DMS153 (cell line): Measurements from ENCODE around the gene CENPP.

Experiments
- DNase-seq: peaks from one replicate; lab custom pipeline; 2025; lab: John Stamatoyannopoulos, UW

CENPP gene

DNA sequence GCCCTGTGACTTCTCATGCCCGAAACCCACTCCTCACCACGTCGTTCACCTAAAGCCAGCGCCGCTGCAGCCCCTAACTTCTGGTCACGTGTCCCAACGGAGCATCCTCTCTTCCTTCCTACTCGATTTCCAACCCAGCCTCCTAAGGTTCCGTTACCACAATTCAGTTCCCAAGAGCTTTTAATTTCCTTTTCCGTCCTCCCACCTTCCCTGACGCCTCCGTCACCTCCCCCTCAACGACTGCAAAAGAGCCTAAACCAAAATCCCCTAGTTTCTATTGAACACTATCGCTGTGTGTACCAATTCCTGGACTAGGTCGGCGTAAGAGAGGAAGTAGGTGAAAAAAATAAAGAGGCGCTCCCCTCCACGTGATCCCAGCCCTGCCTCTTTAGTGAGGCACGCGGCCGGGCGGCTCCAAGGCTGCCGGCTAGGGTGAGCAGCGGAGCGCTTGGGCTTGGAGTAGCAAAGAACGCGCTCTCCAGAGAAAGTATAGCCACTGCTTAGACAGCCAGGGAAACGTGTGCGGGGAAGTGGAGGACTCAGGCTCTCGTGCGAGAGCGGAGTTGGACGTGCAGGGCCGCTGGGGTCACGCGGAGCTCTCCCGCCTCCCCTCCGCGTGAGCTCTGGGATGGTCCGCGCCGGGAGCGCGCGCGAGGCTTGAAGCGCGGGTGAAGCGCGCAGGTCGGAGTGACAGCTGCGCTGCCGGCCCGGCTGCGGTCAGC, at the start of gene CENPP, which contains the start of gene NOL8:
CENPP (plus strand) TSS at position 685 of the 722 bp plus-strand sequence.
NOL8 (minus strand) TSS at position 82 of the 722 bp plus-strand sequence. CDS start 1,189 bp downstream, outside the sequence.
- DNase-seq, result peak; percentile 61

DNA sequence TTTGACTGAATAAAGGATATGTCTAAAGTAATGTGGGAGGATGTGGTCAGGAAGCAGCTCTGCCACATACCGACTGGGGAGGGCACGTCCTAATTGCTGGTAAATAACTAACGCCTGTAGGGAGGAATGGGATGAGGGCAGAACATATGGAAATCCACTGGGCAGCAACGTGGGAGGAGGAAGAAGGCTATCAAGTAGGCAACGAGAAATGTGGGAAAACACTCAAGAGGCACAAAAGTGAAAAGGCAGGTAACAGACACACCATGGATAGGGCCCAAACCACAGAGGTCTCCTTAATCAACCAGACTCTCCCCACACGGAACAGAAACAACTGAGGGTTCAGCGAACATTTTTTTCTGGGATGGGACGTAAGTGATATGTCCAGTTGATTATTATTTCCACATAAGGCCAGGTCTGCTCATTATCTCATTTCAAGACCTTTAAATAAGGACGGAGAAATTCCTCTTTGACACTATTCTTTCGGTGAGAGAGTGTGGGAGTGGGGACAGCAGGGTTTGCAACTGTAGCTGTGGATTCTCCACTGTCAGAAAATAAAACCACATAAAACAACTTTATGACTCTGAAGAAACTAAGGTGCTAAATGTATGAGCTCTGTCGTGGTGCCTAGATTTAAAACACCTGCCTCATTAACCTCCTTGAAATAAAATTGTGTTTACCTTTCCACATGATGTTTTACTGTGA, 49.3 kb upstream of the CENPP start:
- DNase-seq, result no peak

DNA sequence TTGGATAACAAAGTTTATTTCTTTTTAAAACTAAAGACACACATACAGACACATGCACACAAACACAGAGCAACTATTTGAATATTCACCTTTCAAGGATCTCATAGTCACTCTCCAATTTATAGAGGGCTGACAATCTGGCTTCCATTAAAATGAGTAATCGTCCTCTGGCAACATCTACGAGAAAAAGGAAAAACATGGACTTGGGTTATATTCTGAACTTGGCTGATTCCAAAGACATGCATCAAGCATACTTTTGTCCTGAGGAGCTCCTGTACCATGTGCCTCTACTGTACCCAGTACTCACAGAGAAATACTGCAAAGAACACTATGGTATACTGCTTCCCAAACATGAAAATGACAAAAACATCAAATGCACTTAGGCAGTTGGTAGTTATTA, 47.6 kb upstream of the CENPP start:
- no peak for DNase-seq

DNA sequence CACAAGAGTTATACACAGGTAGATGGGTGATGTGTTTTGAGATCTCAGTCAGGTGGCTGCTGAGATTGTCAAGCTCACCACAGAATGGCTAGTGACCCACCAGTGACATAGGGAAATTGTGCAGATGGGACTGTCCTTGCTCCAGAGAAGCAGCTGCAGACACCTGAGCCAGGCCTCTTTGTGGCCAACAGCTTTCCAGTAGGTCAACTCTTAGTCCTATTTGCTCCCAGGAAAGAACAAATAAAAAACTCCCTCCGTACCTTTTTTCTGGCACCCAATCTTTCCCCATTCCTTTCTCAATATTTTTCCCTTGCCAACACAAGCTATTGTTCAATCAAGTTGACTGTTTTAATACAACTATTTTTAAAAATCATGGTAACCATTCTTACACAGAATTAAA, 46.5 kb upstream of the CENPP start:
- DNase-seq, result no peak

DNA sequence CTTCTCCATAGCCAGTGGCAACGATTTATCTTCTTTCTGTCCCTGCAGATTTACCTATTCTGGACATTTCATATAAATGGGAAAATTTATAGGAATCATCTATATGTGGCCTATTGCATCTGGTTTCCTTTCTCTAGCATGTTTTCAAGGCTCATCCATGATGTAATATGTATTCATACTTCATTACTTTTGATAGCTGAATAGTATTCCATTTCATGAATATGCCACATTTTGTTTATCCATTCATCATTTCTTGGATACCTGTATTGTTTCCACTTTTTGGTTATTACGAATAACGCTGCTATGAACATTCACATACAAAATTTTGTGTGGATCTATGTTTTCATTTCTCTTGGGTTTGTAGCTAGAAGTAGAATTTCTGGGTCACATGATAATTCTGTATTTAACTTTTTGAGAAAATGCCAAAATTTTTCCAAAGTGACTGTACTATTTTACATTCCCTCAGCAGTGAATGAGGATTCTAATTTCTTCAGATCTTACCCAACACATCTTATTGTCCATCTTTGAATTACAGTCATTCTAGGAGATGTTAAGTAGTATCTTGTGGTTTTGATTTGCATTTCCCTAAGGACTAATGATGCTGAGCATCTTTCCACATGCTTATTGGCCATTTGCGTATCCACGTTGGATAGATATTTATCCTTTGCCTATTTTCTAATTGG, 35.9 kb upstream of the CENPP start:
- DNase-seq, result no peak

DNA sequence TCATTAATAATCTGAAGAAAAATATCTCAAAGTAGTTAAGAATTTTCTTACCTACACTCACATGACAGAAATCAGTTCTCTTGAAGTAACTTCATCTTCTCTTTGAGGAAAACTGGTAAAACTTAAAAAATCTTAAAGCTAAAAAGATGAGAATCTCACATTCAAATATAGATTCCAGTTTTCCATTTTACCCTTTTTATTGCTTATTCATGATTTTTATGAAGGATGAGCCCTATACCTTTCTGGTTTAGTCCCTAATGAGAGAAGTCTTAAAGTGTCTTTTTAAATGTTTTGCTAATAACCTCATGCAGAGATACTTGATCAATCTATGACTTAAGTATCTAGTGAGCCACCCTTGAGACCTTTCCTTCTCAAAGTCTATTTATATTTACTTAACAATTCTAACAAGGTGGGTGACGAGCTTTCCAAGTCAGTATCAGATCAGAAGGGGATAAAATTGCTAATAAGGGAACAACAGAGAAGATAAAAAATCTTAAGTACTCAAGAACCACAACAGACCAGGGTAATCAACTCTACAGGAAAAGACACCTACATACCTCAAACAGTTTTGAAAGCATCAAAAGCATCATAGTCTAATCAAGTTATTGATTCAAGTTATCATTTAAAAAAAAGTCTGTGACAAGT, 34.8 kb upstream of the CENPP start:
- DNase-seq, result no peak

DNA sequence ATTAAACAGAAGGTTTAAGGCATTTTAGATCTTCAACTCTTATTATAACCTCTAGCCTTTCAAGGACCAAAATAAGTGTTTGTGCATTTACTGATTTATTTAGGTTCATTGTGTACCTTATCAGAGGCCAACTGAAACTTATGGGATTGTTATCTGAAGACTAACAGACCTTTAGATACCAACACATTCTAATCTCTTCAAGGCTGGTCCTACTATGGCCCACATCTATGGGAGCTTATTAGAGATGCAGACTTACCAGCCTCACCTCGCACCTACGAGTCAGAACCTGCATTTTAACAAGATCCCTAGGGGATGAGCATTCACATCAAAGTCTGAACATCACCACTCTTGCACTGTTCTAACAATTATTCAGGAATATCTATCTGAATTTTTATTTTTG, 34.2 kb upstream of the CENPP start:
- DNase-seq, result no peak

DNA sequence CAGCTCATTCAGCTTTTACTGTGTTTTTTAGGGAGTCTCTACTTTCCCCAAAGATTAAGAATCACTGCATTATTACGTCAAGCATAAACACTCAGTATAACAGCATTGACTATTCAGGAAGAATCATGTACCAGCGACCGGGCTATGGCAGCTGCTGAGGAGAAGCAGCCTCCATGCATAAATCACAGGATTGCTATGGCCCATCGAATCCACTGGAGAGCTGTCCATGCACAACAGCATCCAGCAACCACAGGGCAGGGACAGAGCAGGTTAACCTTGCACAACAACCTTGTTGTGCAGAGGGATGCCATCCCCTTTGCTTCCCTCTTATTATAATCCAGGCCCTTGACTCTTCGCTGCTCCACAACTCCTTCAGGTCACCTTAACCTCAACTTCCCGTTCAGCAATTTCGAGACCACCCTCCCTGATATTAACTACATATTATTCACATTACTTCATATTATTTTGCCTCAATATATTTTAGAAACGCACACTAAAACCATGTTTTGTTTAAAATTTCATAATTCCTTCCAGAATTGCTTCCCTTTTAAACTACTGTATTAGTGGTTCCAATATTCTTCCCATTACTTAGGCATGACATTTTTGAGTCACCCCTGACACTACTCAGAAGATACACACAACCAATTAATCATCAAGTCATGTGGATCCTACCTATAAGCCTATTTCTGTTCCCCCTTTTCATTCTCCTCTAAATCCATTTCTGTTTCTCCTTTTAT, 33.2 kb upstream of the CENPP start:
- DNase-seq, result no peak

DNA sequence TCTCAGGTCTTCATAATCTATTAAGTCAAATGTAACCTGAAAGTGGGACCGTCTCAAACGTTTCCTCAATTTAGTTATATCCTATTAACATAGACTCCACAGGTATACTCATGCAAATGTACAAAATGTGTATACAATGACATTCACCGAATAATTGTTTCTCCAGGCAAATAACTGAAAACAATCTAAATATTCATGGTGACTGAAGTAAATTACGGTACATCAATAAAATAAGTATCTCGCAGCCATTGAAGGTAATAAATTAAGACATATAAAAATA, 32.7 kb upstream of the CENPP start:
- no peak for DNase-seq

DNA sequence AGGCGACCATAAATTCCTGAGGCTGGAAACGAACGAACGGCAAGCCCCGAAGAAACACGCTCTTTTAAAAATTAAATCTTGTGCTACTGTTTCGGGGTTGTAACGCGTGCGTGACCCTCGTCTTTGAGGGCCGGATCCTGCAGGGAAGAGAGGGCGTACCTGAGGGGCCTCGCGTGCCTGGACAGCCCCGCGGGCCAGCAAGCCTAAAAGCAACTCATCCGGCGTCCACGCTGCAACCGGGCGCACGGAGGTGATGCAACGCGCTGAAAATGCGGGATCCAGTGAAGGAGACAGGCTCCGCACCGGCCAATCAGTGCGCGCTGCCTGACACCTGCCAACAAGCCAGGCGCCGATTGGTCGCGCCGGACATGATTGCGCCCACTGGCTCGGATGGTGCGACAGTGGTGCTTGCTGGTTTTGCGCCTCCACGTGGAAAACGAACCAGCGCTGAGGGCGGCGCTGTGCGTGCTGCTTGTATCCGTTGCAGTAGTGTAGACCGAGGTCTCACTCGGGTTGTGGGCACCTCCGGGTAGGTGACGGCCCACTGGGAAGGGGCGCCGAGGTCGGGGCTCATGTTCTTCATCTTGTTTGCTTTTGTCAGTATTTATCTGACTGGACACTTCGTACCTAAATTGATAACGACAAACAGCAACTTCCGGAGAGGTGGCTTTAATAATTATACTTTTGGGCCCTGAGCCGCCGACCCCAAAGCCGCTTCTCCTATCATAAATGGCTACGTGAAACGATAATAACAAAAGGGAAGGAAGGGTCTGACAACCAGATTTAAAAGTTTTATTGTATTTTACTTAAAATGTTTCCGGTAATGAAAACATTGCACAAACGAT, 32.1 kb upstream of the CENPP start, which contains the start of gene IARS1:
IARS1 (minus strand) TSS at position 246 of the 845 bp plus-strand sequence. CDS start 4,278 bp downstream, outside the sequence.
- DNase-seq, result peak; percentile 97

DNA sequence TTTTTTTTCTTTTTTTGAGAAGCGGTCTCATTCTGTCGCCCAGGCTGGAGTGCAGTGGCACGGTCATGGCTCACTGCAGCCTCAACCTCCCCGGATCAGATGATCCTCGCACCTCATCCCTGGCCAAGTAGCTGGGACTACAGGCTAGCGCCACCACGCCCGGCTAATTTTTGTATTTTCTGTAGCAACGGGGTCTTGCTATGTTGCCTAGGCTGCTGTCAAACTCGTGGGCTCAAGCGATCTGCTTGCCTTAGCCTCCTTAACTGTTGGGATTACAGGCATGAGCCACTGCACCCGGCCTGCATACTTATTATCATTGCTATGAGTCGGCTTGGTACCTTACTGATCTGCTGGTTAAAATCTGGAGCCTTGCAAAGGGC, 31.5 kb upstream of the CENPP start:
- no peak for DNase-seq

DNA sequence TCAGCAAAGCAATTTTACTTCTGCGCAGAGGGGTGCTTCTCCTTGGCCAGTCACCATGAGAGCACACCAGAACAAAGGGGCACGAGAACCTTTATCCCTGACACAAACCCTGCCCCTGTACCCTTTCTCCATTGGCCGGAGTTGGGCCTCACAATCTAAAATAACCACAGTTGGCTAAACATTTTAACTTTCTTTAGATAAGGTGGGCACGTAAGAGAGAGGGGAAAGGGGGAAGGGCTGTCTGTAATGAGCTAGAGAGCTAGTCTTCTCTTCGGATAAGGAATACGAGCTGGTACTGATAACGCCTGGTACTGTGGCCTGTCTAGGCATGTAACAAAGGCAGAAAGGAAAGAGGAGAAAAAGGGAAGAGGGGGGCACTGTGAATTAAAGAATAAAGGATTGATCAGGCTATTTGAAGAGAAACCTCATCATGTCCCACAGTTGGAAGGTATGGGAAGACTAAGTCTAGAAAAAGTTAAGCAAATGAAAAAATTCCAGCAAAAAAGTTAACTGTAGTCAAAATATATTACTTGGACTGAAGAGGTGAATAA, 30.4 kb upstream of the CENPP start:
- DNase-seq, result no peak

DNA sequence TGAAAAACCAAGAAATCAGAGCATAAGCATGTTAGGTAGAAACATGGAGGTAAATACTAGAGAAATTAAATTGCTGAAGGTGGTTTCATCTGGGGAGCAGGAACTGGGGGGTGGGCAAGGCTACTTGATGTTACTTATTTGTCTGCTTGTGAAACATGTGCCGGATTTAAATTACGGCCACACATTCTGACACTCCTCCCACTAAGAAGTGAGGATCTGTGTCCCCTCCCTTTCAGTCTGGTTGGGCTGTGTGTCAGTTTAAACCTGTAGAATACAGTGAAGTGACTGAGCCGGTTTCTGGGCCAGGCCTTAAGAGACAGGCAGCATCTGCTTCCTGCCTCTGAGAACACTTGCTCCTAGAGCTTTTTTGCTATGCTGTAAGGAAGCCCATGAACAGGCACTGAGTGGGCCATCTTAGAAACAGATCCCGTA, 29.9 kb upstream of the CENPP start:
- no peak for DNase-seq

DNA sequence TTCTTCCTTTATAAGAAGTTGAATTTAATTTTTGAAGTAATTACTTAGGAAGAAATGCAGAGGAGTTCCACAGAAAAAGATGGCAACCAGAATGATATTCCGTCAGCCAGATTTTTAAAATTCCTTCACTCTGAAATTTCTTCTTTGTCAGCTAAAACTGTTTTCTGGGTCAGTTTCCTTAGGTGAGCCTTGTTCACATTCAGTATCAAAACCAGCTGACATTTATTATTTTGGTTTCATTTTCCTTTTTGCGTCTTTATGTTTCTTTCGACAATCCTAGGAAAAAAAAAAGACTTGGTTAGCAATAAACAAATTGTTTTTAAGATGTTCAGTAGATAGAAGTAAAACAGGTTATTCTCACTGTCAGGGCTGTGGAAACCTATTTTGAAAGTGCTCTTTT, 28.1 kb upstream of the CENPP start:
- DNase-seq, result no peak

DNA sequence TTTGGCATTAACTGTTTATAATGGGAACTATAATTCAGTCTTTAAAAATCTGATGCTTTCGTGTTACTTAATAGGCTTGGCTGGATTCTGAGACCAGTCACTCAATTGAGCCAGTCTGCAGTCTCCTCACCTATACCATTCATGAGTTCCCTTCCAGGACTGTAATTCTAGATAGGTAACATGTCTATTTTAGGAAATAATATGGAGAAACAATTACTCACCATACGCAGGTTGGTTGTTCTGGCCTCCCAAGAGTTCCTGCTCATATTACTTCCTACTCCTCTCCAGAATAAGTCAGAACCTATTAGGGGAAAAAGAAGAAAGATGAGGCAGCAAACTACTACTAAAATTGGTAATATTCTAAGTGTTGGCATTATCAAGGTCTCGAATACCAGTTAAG, 27.7 kb upstream of the CENPP start:
- DNase-seq, result no peak

DNA sequence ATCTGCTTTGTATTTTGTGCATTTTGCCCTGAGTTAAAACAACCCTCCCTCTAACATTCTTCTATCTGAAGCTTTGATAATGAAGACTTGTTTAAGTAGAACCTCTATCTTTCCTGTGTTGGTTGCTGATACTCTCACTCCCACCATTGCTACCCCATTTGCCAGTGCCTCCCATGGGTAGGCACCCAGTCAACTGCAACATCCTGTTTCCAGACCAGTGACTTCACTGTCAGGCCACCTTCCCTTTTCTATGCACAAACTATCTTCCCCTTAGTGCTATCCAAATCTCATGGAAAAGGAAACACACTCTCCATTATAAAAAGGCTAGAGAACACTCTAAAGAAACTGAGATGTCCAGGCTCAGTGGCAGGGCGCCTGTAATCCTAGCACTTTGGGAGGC, 26.6 kb upstream of the CENPP start:
- no peak for DNase-seq

DNA sequence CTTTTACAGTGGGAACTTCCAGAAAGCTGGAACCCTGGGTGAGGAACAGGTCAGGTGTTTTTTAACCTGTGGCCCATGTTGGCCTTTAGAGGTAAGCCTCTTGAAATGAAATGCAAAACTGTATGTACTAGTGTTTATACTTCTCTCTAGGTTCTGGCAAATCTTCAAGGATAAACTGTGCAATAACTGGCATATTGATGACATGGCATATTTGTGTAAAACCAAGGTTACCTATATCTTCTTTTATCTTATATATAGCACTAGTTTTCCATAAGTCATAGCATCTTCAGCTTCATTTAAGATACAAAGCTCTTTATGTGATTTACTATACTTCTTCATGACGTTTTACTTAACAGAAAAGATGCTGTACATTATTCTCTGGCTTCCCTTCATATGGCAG, 24.8 kb upstream of the CENPP start:
- DNase-seq, result no peak

DNA sequence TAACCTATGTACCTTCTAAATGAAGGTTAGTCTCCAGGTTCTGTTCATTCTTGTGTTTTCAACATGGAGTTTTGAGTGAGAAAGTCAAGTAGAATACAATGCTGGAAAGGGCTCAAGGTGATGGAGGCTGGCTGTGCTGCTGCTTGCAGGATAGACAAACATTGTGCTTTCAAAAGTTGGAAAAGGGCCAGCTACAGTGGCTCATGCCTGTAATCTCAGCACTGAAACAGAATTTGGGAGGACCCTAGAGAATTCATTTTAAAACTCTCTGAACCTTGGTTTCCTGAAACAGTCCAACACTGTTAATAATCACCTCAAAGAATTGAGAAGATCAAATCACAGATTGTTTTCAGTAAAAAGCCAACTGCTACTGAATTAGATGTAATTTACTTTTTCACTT, 16.9 kb upstream of the CENPP start:
- DNase-seq, result no peak

DNA sequence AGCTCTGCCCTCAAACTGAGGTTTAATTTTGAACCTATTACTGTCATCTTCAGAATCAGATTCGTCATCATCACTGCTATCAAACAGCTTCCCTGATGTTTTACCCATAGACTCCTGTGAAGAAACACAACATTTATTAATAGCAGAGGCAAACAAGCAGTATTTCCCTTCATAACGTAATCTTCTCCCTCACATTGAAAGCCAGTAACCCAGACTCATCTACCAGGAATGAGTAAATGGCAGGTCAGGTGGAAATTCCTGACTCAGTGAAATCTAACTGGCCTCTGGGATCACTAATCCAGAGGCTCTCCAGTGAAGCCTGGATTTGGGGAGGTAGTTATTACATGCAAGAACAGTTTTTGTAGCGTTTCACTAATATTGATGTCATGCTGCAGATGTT, 15.2 kb upstream of the CENPP start:
- DNase-seq, result no peak

DNA sequence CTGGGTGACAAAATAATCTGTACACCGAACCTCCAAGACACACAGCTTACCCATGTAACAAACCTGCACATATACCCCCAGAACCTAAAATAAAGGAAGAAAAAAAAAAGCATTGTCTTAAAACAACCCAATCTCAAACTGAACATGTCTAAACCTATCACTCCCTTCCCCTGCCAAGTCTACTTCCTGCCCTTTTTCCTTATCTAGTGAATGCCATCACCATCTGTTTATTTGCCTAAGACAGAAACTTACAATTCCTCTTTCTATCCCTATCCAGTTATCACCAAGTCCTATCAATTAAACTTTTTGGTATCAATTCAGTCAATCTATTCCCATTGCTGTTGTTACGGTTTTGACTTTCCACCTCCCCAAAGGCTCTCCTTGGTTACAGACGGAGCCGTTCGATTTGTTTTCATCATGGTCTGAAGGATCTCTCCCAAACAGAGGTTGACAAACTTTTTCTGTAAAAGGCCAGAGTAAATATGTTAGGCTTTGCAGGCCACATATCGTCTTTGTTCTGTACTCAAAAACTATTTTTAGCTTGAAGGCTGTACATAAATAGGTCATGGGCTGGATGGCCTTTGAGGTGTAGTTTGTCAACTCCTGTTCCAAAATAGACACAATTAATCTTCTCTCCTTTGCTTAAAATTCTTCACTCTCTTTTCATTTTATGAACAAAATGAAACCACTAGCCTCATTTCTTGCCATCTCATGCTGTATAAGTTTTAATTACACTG, 12.7 kb upstream of the CENPP start:
- no peak for DNase-seq
